ENCODE data around the gene PRUNE2. TPM values are rescaled to one million over a fixed set of nuclear protein-coding genes. Genes with fewer than 3 reads are reported as not detected.

PRUNE2 gene
- total and polyA plus RNA-seq, 2 of the 8 experiments (the other 6 are each of a cell fraction or from before 2014, with no cell fraction given) = 5.5 to 13.3 TPM

DNA sequence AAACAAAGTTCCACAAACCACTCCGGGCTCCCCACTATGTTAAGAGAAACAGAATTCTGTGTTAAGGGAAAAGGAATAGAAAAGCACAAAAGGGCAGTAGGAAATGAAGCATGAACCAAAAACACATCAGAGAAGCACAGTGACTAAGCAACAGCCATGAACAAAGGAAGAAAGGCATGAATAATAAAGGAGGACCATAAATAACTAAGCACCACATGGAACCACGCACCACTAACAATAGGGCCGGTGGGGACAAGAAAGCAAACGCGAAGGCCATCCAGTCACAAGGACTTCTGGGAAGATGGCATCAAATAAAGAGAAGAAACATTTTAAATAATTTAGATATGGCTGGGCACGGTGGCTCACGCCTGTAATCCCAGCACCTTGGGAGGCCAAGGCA is 18.0 kb downstream of the PRUNE2 start:
- Histone ChIP-seq H3K4ac (replicated peaks; ENCODE audit: insufficient read length, low read depth, low read length) (no peak overlapping the region), H3K4me3 (ENCODE audit: extremely low read depth in 1 of 4, insufficient read depth in 2 of 4, low read depth in 3 of 4, low read length in 4 of 4) (no peak overlapping the region), H3K36me3 (ENCODE audit: control insufficient read depth in 2 of 4, insufficient read depth in 4 of 4, low read length in 3 of 4) (no peaks in the 10 kb centered on the region), H3K18ac (ENCODE audit: extremely low read depth, low read length) (no peak overlapping the region), H4K20me1 (replicated peaks in 1 of 2; ENCODE audit: control insufficient read depth in 1 of 2, insufficient read depth in 2 of 2, low read length in 2 of 2) (no peaks in the 10 kb centered on the region), H3K9ac (replicated peaks in 1 of 4; ENCODE audit: extremely low read depth in 1 of 4, low read depth in 3 of 4, low read length in 3 of 4) (no peak overlapping the region), H3K4me1 (replicated peaks in 1 of 4; ENCODE audit: control insufficient read depth in 3 of 4, insufficient read depth in 4 of 4, low read length in 3 of 4) (peaks cover 0 to 10% (median 5%) of the 10 kb centered on the region in 4 experiments; a peak in 4 of 7 replicates), H3K14ac (ENCODE audit: insufficient read length) (no peak overlapping the region), H4K8ac (ENCODE audit: extremely low read depth, insufficient read depth, low read length) (no peak overlapping the region), H3K27ac (ENCODE audit: low read depth, low read length) (0 out of 2 replicates have a peak overlapping the region, but pooled peaks have one; percentile 16), H3K4me2 (ENCODE audit: insufficient read depth in 1 of 2, low read depth in 2 of 2, low read length in 2 of 2) (0 out of 4 replicates have a peak overlapping the region, but pooled peaks have one; percentile 18 to 19), H2AFZ (ENCODE audit: low read length) (no peak overlapping the region), H2BK20ac (ENCODE audit: low read length) (peak overlapping the region; percentile 91; the same call in 1 of the 2 replicates), H3K23me2 (ENCODE audit: low read depth, low read length) (no peaks in the 10 kb centered on the region), H4K91ac (replicated peaks; ENCODE audit: insufficient read length, low read length) (no peak overlapping the region), H2BK15ac (ENCODE audit: low read length) (no peak overlapping the region), H2AK5ac (ENCODE audit: low read depth, low read length) (no peak overlapping the region), H3K56ac (replicated peaks; ENCODE audit: insufficient read length, low read depth, low read length) (no peak overlapping the region), H3K9me3 (ENCODE audit: insufficient read depth in 2 of 2, low read depth in 1 of 2, low read length in 1 of 2) (no peaks in the 10 kb centered on the region), H3K79me2 (ENCODE audit: control insufficient read depth in 1 of 2, insufficient read depth in 2 of 2, low read length in 2 of 2) (no peaks in the 10 kb centered on the region), H2BK5ac (ENCODE audit: low read depth, low read length) (no peak overlapping the region; the same call in 1 of the 2 replicates), H4K5ac (ENCODE audit: insufficient read length, low read depth, low read length) (no peak overlapping the region), H3K27me3 (replicated peaks in 1 of 4; ENCODE audit: control insufficient read depth in 3 of 4, extremely low read depth in 1 of 4, insufficient read depth in 3 of 4, low read length in 3 of 4) (no peaks in the 10 kb centered on the region), H2BK120ac (replicated peaks; ENCODE audit: low read depth, low read length) (no peak overlapping the region), H3K79me1 (ENCODE audit: low read depth, low read length) (no peaks in the 10 kb centered on the region), H2BK12ac (ENCODE audit: low read depth, low read length) (no peak overlapping the region), H3K23ac (ENCODE audit: insufficient read length) (no peak overlapping the region)
- 64% methylated on average over 7 of the region's 7 CpGs; no CpG with 5 or more reads in 1 of the 2 experiments for WGBS, 2 experiments (ENCODE audit: extremely low coverage in 1 of 2, insufficient coverage in 1 of 2, insufficient read length in 1 of 2, insufficient replicate concordance in 2 of 2, low coverage in 1 of 2, low lambda C conversion rate in 2 of 2, missing lambda C conversion rate in 1 of 2)
- POLR2A ChIA-PET (ENCODE audit: partially characterized antibody) = interaction anchor here (0.7 kb wide), 1 partner anchor 9 kb away, joined by 3 read pairs; no protein-coding TSS in a partner anchor
- DNase-seq (ENCODE audit: low read depth in 1 of 2, low spot score in 2 of 2) (no peak), FAIRE-seq (no peak)
- CTCF ChIA-PET (ENCODE audit: partially characterized antibody) = interaction anchor here (1.2 to 1.5 kb wide), 3 partner anchors 13 to 99 kb away, joined by 3 to 4 read pairs (median 3); no protein-coding TSS in a partner anchor
- TF ChIP-seq, protein P1, sequence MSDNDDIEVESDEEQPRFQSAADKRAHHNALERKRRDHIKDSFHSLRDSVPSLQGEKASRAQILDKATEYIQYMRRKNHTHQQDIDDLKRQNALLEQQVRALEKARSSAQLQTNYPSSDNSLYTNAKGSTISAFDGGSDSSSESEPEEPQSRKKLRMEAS (IDR thresholded peaks at IDR 0.05) = peak; percentile 18; the same call in 1 of the 2 replicates
- TF ChIP-seq NANOG (IDR thresholded peaks at IDR 0.05; ENCODE audit: insufficient read depth, low read depth, low read length, poor library complexity, severe bottlenecking) (peak; percentile 86), SP1 (IDR thresholded peaks at IDR 0.05; ENCODE audit: low read depth, low read length) (0 out of 2 replicates have a peak, but pooled peaks have one; percentile 22), POU5F1 (IDR thresholded peaks at IDR 0.05; ENCODE audit: low read depth, low read length) (peak; percentile 89), EZH2 (IDR thresholded peaks at IDR 0.05; ENCODE audit: low read depth, low read length, severe bottlenecking) (no peak), SP2 (IDR thresholded peaks at IDR 0.05; ENCODE audit: low read length) (no peak), ASH2L (IDR thresholded peaks at IDR 0.05; ENCODE audit: low read length) (no peak), MAFK (IDR thresholded peaks at IDR 0.05; ENCODE audit: low read depth, low read length) (peak; percentile 71), TAF7 (optimal IDR thresholded peaks at IDR 0.05; ENCODE audit: borderline replicate concordance, low read depth, low read length) (no peak)

All from H1 (cell line).